ENCODE data around the gene GUF1. TPM values are rescaled to one million over a fixed set of nuclear protein-coding genes. Genes with fewer than 3 reads are reported as not detected.

The GUF1 gene
- total RNA-seq, 3 donors from 2014 or later (not counting 1 experiment from before 2014, with no cell fraction given) = 14.1 to 17.9 (median 15.2) TPM

- Histone ChIP-seq H3K27ac (ENCODE audit: low read length) (no peak overlapping the region), H3K36me3 (ENCODE audit: control insufficient read depth, insufficient read depth, low read length) (no peaks in the 10 kb centered on the region), H3K4me3 (ENCODE audit: low read length) (no peak overlapping the region), H3K4me1 (ENCODE audit: control insufficient read depth, insufficient read depth, low read length) (no peaks in the 10 kb centered on the region), H3K27me3 (ENCODE audit: control insufficient read depth, insufficient read depth, low read length) (no peaks in the 10 kb centered on the region), H3K9me3 (ENCODE audit: control insufficient read depth, insufficient read depth, low read length) (no peaks in the 10 kb centered on the region)
- DNase-seq (no peak), ATAC-seq (no peak)
- no peak for TF ChIP-seq CTCF (IDR thresholded peaks at IDR 0.05)
- Mint-ChIP-seq H3K27ac (no peak overlapping the region), H3K4me1 (no peaks in the 10 kb centered on the region), H3K36me3 (no peaks in the 10 kb centered on the region), H3K4me3 (no peak overlapping the region), H3K9me3 (peaks cover 0 to 2% of the 10 kb centered on the region in 2 donors), H3K27me3 (ENCODE audit: low read depth in 2 of 2) (peaks cover 23 to 50% of the 10 kb centered on the region in 2 donors)
- intact Hi-C loops (cut with micrococcal nuclease) = no loop called here
- WGBS (ENCODE audit: insufficient coverage) = 78% methylated on average over 2 of the region's 2 CpGs
Measured at GRCh38 chr4:44740201-44740600, 62.0 kb downstream of the GUF1 start.

Other genes starting within 250 kb of the GUF1 start
- not detected for gene KCTD8, start 229.6 kb upstream of the GUF1 start, total RNA-seq
- gene YIPF7, start 26.8 kb upstream of the GUF1 start, total RNA-seq = under 1 TPM in 1 of 3 donors, not detected in 2; 0.50 TPM
- gene GNPDA2, start 48.1 kb downstream of the GUF1 start, total RNA-seq = 10 to 100 TPM in 1 of 3 donors, 1 to 10 TPM in 2; 9.2 to 15.2 (median 9.4) TPM